HCT116 (cell line): ENCODE data around the gene ITM2C. TPM values are rescaled to one million over a fixed set of nuclear protein-coding genes. Genes with fewer than 3 reads are reported as not detected.
A peak's percentile ranks its signal among the peaks of the same experiment; 100 is the strongest.

Experiments
- ATAC-seq: fragments of 200-7000 bp; cut with Tn5 transposase; 2 replicates; pipeline ENCODE4 v1.9.1; 2020; ENCODE audit warnings: mild to moderate bottlenecking, moderate library complexity
- BruUV-seq: library from RNA; stranded (reverse); fragments of 400-500 nt; replicated peaks from 2 replicates; lab custom pipeline; 2021; lab: Mats Ljungman, UMichigan
- CTCF ChIA-PET: fragments of 300-600 bp; sonication (Branson Sonifier 250); formaldehyde crosslinking; loops from one replicate; lab custom pipeline; 2021; ENCODE audit warnings: antibody characterized with exemption; lab: Charles Lee
- POLR2A ChIA-PET: fragments of 300-600, 350-600 bp; sonication (Branson Sonifier 250); formaldehyde crosslinking; loops from one replicate; lab custom pipeline; 2021; ENCODE audit warnings: antibody characterized with exemption; lab: Charles Lee
- RAD21 ChIA-PET, 2 experiments: fragments of 300-600 bp; sonication (Branson Sonifier 250); formaldehyde crosslinking; loops; one replicate each; lab custom pipeline; 2023; ENCODE audit warnings: low total read pairs in 2 of 2; ENCODE audit not compliant: uncharacterized antibody in 2 of 2, unreplicated experiment in 2 of 2, low non-redundant PET in 1 of 2; lab: Charles Lee
- DNase-seq: peaks from one replicate; pipeline ENCODE4 v3.0.0-alpha.2; 2010; ENCODE audit warnings: low read depth, low spot score
- H2AFZ ChIP-seq: fragments of 200-600 bp; shearing (Covaris generic), sonication (generic); 2 replicates; pipeline ENCODE4 v1.6.1; 2017; ENCODE audit warnings: low read depth, mixed run types, mixed read lengths, antibody characterized with exemption, low read length; ENCODE audit not compliant: poor library complexity, severe bottlenecking
- H3K27ac ChIP-seq: 2 replicates; pipeline ENCODE4 v1.5.1; 2012; ENCODE audit warnings: low read depth, low read length
- H3K27me3 ChIP-seq: fragments of 200-600 bp; sonication (generic); 2 replicates; pipeline ENCODE4 v1.6.1; 2016; ENCODE audit warnings: mixed run types, low read length, mixed read lengths; ENCODE audit not compliant: insufficient read depth
- H3K36me3 ChIP-seq, 2 experiments: fragments of 200-500 bp in 1 of 2; fragments of 200-600 bp in 1 of 2; sonication (Bioruptor generic) in 1 of 2; sonication (generic) in 1 of 2; 2 replicates each; pipeline versions ENCODE4 v1.5.1 to v1.6.1; 2014 to 2016; ENCODE audit warnings: low read length in 2 of 2, inconsistent platforms in 1 of 2, mixed read lengths in 1 of 2, mixed run types in 1 of 2; ENCODE audit not compliant: insufficient read depth in 2 of 2, control insufficient read depth in 1 of 2
- H3K4me1 ChIP-seq, 2 experiments: fragments of 200-600 bp in 1 of 2; sonication (generic) in 1 of 2; 2 replicates each; pipeline versions ENCODE4 v1.5.1 to v1.6.1; 2012 to 2017; ENCODE audit warnings: low read length in 2 of 2, inconsistent platforms in 1 of 2, mild to moderate bottlenecking in 1 of 2, mixed read lengths in 1 of 2, mixed run types in 1 of 2, moderate library complexity in 1 of 2; ENCODE audit not compliant: insufficient read depth in 2 of 2, control insufficient read depth in 1 of 2
- H3K4me2 ChIP-seq: fragments of 200-600 bp; sonication (generic); 2 replicates; pipeline ENCODE4 v1.6.1; 2017; ENCODE audit warnings: mixed run types, low read length, mixed read lengths
- H3K4me3 ChIP-seq, 2 experiments: fragments of 200-600 bp in 1 of 2; sonication (generic) in 1 of 2; replicated peaks in 1 of 2; 2 replicates each; pipeline ENCODE4 v1.5.1; 2011 to 2016; ENCODE audit warnings: low read length in 2 of 2, control low read depth in 1 of 2, low read depth in 1 of 2, mild to moderate bottlenecking in 1 of 2, mixed read lengths in 1 of 2, mixed run types in 1 of 2
- H3K79me2 ChIP-seq: fragments of 200-600 bp; sonication (generic); 2 replicates; pipeline ENCODE4 v1.6.1; 2017; ENCODE audit warnings: mild to moderate bottlenecking, mixed run types, low read length, moderate library complexity, mixed read lengths; ENCODE audit not compliant: insufficient read depth
- H3K9ac ChIP-seq: fragments of 200-600 bp; sonication (generic); 2 replicates; pipeline ENCODE4 v1.6.1; 2016; ENCODE audit warnings: low read length, mixed read lengths
- H3K9me2 ChIP-seq: fragments of 200-600 bp; sonication (generic), shearing (Covaris generic); 2 replicates; pipeline ENCODE4 v1.6.1; 2017; ENCODE audit warnings: mixed run types, mild to moderate bottlenecking, moderate library complexity; ENCODE audit not compliant: insufficient read depth
- H3K9me3 ChIP-seq, 2 experiments: fragments of 200-500 bp in 1 of 2; fragments of 200-600 bp in 1 of 2; sonication (Bioruptor generic) in 1 of 2; sonication (generic) in 1 of 2; 2 replicates each; pipeline ENCODE4 v1.6.1; 2014 to 2017; ENCODE audit warnings: low read length in 2 of 2, mixed read lengths in 2 of 2, inconsistent platforms in 1 of 2, low read depth in 1 of 2, mild to moderate bottlenecking in 1 of 2, mixed run types in 1 of 2, moderate library complexity in 1 of 2; ENCODE audit not compliant: control insufficient read depth in 1 of 2, insufficient read depth in 1 of 2
- H4K20me1 ChIP-seq: fragments of 200-600 bp; sonication (generic), shearing (Covaris generic); 2 replicates; pipeline ENCODE4 v1.6.1; 2017; ENCODE audit warnings: mixed run types, mild to moderate bottlenecking, moderate library complexity; ENCODE audit not compliant: insufficient read depth
- ATF3 ChIP-seq: IDR thresholded peaks from 2 replicates; pipeline ENCODE4 v1.6.1; 2012
- EZH2 ChIP-seq: fragments of 200-600 bp; sonication (generic); IDR thresholded peaks from 2 replicates; pipeline ENCODE4 v1.6.1; 2017; ENCODE audit warnings: antibody characterized with exemption, mixed run types
- FOSL1 ChIP-seq: IDR thresholded peaks from 2 replicates; pipeline ENCODE4 v1.6.1; 2012; ENCODE audit warnings: low read depth
- JUND ChIP-seq: IDR thresholded peaks from 2 replicates; pipeline ENCODE4 v1.6.1; 2012
- POLR2A ChIP-seq: IDR thresholded peaks from 2 replicates; pipeline ENCODE4 v1.7.0; 2011; ENCODE audit warnings: borderline replicate concordance; ENCODE audit not compliant: insufficient read depth, insufficient read length; ENCODE audit errors: extremely low read depth
- SIN3A ChIP-seq: IDR thresholded peaks from 2 replicates; pipeline ENCODE4 v1.6.1; 2012; ENCODE audit warnings: low read depth
- intact Hi-C: fragments of 100-400 bp; cut with micrococcal nuclease; formaldehyde crosslinking; loops from 2 replicates; pipeline ENCODE4 v1.10.0; 2022
- total RNA-seq: library from RNA; stranded (reverse); gene quantifications from one replicate; pipeline ENCODE4 v1.2.1, GENCODE V29; 2021; ENCODE audit not compliant: unreplicated experiment
- TF ChIP-seq, protein P1 (sequence below): IDR thresholded peaks from 2 replicates; pipeline ENCODE4 v1.6.1; 2012
- TF ChIP-seq, protein P2 (sequence below), 3 experiments: fragments of 200-600 bp in 1 of 3; sonication (generic) in 1 of 3; IDR thresholded peaks in 2 of 3; conservative IDR thresholded peaks in 1 of 3; 2 replicates each; pipeline ENCODE4 v1.5.1; 2012 to 2017; ENCODE audit warnings: low read depth in 2 of 3, low read length in 2 of 3, antibody characterized with exemption in 1 of 3, borderline replicate concordance in 1 of 3, control low read depth in 1 of 3, mild to moderate bottlenecking in 1 of 3, mixed read lengths in 1 of 3, mixed run types in 1 of 3, moderate library complexity in 1 of 3; ENCODE audit not compliant: insufficient read depth in 1 of 3

ITM2C gene
- total RNA-seq, 1 experiment from 2014 or later = 117 TPM

DNA sequence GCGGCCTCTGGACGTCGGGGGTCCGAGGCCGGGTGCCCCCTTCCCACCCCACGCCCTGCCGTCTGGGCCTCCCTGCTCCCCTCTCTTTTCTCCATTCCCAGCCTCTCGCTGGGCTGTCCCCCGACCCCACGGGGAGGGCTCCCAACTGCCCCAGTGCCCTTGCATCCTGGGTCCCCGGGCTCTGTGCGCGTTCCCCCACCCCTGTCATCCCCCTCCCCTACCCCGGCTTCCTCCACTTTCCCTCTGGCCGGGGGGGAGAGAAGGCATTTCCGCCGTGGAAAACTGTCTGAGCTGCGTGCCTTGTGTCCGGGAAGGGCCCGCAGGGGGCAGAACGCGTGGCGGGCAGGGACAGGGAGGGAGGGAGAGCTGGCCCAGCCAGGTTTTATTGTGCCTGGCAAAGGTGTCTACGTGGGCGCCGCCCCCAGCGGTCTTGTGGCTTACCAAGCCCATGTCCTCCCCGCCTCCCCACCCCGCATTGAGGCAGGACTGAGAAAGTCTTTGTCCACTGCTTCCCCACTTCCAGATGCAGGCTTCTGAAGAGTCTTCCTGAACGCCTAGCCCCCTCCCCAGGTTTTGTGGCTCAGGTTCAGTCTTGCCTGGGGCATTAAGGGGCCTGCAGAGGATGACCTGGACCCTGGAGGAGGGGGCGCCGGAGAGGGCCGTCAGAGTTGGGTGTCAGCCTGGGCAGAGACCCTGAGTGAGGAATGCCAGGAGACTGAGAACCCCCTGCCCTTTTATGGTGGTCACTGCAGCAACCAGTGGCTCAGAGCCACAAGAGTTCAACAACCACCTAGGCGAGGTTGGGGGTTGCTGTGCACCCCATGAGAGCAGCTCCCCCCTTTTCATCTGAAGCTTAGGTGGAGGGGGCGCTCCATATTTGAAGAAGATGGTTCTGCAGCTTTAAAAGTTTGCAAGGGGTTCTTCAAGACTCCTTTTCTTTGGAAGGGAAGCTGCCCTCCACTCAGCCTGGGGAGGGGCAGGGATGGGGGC lies 1.3 kb downstream of the ITM2C start:
- POLR2A ChIA-PET = no interaction called here

More for the DNA sequence above, 1.3 kb downstream of the ITM2C start:
- Histone ChIP-seq H3K79me2 (peaks cover 6% of the 10 kb centered on the region; the same call in 1 of the 2 replicates), H3K4me1 (peaks cover 24 to 34% of the 10 kb centered on the region in 2 experiments), H3K36me3 (no peaks in the 10 kb centered on the region; a peak in 1 of 4 replicates), H4K20me1 (no peaks in the 10 kb centered on the region), H2AFZ (no peak overlapping the region), H3K9me3 (no peaks in the 10 kb centered on the region), H3K27me3 (no peaks in the 10 kb centered on the region), H3K27ac (peak overlapping the region; percentile 6; the same call in 1 of the 2 replicates), H3K9ac (peak overlapping the region; percentile 80), H3K4me3 (peak overlapping the region; percentile 80 to 92), H3K4me2 (peak overlapping the region; percentile 98), H3K9me2 (no peaks in the 10 kb centered on the region)
- ChIA-PET RAD21 (no interaction called here), CTCF (interaction anchor here (1.0 to 1.2 kb wide), 3 partner anchors 10 to 22 kb away, joined by 3 to 5 read pairs (median 3); no protein-coding TSS in a partner anchor)
- DNase-seq (no peak), ATAC-seq (peak; percentile 49)
- TF ChIP-seq, protein P1, sequence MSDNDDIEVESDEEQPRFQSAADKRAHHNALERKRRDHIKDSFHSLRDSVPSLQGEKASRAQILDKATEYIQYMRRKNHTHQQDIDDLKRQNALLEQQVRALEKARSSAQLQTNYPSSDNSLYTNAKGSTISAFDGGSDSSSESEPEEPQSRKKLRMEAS = peak; percentile 44; the same call in 1 of the 2 replicates
- TF ChIP-seq FOSL1 = no peak
- no peak for TF ChIP-seq ATF3
- no peak for TF ChIP-seq POLR2A
- no peak for TF ChIP-seq SIN3A
- TF ChIP-seq EZH2 = no peak
- TF ChIP-seq, protein P2, sequence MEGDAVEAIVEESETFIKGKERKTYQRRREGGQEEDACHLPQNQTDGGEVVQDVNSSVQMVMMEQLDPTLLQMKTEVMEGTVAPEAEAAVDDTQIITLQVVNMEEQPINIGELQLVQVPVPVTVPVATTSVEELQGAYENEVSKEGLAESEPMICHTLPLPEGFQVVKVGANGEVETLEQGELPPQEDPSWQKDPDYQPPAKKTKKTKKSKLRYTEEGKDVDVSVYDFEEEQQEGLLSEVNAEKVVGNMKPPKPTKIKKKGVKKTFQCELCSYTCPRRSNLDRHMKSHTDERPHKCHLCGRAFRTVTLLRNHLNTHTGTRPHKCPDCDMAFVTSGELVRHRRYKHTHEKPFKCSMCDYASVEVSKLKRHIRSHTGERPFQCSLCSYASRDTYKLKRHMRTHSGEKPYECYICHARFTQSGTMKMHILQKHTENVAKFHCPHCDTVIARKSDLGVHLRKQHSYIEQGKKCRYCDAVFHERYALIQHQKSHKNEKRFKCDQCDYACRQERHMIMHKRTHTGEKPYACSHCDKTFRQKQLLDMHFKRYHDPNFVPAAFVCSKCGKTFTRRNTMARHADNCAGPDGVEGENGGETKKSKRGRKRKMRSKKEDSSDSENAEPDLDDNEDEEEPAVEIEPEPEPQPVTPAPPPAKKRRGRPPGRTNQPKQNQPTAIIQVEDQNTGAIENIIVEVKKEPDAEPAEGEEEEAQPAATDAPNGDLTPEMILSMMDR (IDR thresholded peaks at IDR 0.05 in 2 of 3, conservative IDR thresholded peaks at IDR 0.05 in 1 of 3; ENCODE audit: borderline replicate concordance in 1 of 3, insufficient read depth in 1 of 3, low read depth in 2 of 3, low read length in 2 of 3) = 0 out of 6 replicates have a peak, but pooled peaks of 1 of the 3 experiments have one; percentile 10
- TF ChIP-seq JUND = no peak
- intact Hi-C loops = no loop called here
- no TSS peak for BruUV-seq
